SH-SY5Y (cell line): ENCODE data around the gene MITF.

Experiments used
- GATA2 ChIP-seq: IDR thresholded peaks from 2 replicates; pipeline ENCODE4 v1.6.1; 2011; ENCODE audit warnings: mild to moderate bottlenecking, low read depth, low read length
- GATA3 ChIP-seq: IDR thresholded peaks from 2 replicates; pipeline ENCODE4 v1.6.1; 2011; ENCODE audit warnings: low read depth, mild to moderate bottlenecking, low read length, moderate library complexity

- TF ChIP-seq GATA2 = no peak
- no peak for TF ChIP-seq GATA3
These were observed 70.0 kb downstream of the MITF start for GRCh38 chr3:69809076-69809835.
